Fibroblast of pulmonary artery (primary cell): ENCODE results near the gene PRPS1.
A peak's percentile ranks its signal among the peaks of the same experiment; 100 is the strongest.

Source experiments
- DNase-seq: peaks from one replicate; pipeline ENCODE4 v3.0.0-alpha.2; 2010; ENCODE audit warnings: low read depth
- H3K4me3 ChIP-seq: replicated peaks from 2 replicates; pipeline ENCODE4 v1.5.1; 2011; ENCODE audit warnings: low read depth, mild to moderate bottlenecking, control low read depth, low read length, moderate library complexity
- CTCF ChIP-seq: IDR thresholded peaks from 2 replicates; pipeline ENCODE4 v1.5.1; 2011; ENCODE audit warnings: mild to moderate bottlenecking, control low read depth, low read length, inconsistent platforms; ENCODE audit errors: missing control alignments

PRPS1 gene

DNA sequence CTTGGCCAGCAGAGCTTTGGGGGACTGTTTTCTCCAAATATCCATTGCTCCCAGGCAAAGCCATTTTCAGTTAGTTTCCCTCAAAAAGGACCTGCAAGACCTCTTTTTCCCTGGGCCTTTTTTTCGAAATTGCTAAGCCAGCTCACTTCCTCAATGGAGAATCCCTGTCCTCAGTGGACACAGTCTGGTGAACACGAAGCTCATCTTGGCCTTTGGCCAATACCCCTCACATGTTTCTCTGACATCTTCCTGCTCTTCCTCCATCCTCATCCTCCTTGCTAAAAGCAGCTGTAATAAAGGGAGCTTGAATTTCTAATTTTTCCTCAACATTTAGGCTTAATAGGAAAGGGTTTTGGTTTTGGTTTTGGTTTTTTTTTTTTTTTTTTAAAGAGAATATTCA is 17.6 kb upstream of the PRPS1 start:
- TF ChIP-seq CTCF, result no peak
- H3K4me3 ChIP-seq, result no peak overlapping the region
- no peak for DNase-seq

GRCh38 chrX:107619885-107620322 is 8.4 kb upstream of the PRPS1 start:
- no peak overlapping the region for H3K4me3 ChIP-seq
- DNase-seq, result peak; percentile 25
- no peak for TF ChIP-seq CTCF

DNA sequence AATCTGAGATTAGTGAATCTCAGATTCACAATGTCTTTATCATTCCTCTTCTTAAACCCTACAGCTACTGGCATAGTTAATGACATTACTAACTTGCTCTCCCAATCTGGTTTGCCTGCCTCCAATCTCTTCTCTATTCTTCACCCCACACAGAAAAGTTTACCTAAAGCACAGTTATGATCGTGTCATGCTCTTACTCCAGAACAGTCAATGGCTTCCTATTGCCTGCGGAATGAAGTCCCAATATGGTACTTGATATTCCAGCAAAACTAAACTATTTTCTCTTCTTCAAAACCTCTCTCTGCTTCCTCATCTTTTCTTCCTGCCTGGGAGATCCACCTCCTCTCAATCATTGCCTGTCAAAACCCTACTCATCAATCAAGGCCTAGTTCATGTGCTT is 3.4 kb upstream of the PRPS1 start:
- no peak for TF ChIP-seq CTCF
- no peak for DNase-seq
- no peak overlapping the region for H3K4me3 ChIP-seq

- no peak for TF ChIP-seq CTCF
- H3K4me3 ChIP-seq, result no peak overlapping the region
- no peak for DNase-seq
Observed at GRCh38 chrX:107625739-107626138, 2.6 kb upstream of the PRPS1 start.

DNA sequence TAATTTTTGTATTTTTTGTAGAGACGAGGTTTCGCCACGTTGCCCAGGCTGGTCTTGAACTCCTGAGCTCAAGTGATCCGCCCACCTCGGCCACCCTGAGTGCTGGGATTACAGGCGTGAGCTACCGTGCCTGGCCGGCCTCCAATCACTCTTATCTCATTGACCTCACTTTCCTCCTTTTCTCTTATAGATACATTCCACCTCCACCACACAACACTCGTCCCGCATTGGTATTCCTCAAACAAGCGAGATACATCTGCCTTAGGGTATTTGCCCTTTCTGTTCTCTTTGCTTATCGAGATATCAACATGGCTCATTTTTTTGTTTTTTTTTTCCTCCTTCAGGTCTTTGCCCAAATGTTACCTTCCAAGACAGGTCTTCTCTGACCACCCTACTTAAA is 1.8 kb upstream of the PRPS1 start:
- DNase-seq, result no peak
- no peak overlapping the region for H3K4me3 ChIP-seq
- no peak for TF ChIP-seq CTCF

DNA sequence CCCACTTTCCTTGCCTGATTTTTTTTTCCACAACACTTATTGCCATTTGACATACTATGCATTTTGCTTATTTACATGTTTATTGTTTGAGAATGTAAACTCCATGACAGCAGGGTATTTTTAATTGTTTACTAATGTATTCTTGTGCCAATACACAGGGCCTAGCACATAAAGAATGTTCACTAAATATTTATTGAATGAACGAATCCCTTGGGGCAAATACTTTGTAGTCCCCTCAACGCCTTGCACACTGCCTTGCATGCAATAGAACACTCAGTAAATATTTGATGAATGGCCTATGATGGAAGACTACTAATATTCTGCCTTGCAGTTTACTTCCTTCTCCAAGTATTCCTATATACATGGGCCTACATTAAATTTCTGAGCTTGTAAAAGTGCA is 1.4 kb upstream of the PRPS1 start:
- no peak for DNase-seq
- TF ChIP-seq CTCF, result no peak
- H3K4me3 ChIP-seq, result no peak overlapping the region

DNA sequence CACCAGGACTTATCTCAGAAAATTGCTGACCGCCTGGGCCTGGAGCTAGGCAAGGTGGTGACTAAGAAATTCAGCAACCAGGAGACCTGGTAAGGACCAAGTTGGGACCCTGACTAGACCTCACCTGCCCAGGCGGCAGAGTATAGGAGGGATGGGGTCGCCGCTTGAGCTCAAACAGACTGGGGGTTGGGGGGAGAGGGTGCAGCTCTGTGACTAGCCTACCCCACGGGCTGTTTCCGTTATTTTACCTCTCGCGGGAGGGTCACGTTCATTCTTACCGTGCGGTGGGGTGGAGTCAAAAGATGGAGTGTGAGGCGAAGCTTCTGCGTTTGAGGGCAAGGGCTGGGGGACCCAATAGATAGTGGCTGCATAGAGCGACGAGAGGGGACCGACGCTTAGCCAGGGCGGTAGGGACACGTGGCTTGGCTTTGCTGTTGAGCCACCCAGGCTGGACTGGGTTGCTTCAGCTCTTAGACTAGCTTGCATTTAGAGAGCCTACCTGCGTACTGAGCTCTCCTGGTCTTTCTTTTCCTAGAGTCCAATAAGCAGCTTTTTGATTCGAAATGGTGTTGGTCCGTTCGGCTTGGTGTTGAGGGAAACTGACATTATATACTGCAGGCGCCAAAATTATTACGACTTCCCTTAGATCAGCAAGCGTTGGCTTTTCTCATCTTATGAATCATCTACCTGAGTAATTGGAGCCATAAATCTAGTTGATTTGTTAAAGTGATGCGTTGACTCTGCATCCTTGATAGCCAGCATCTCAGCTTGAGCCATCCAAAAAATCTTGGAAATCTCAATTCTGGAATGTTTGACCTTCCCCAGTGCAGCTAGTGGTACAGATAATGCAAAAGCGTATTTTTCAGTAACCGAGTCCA is 591 bp downstream of the PRPS1 start:
- TF ChIP-seq CTCF, result no peak
- peak overlapping the region; percentile 76 for H3K4me3 ChIP-seq
- DNase-seq, result no peak
